Fibroblast of villous mesenchyme (primary cell): ENCODE results near the gene IL4. TPM values are rescaled to one million over a fixed set of nuclear protein-coding genes. Genes with fewer than 3 reads are reported as not detected.

ENCODE experiments used
- DNase-seq: peaks from one replicate; pipeline ENCODE4 v3.0.0-alpha.2; 2010; ENCODE audit warnings: low read depth
- H3K4me3 ChIP-seq: 2 replicates; pipeline ENCODE4 v1.5.1; 2011; ENCODE audit warnings: low read depth, mild to moderate bottlenecking, low read length
- total RNA-seq: library from RNA; depleted of rRNA; stranded (reverse); fragments of >200 nt; gene quantifications from 2 replicates; pipeline ENCODE4 v1.2.3, GENCODE V29; 2012
- TF ChIP-seq, protein P1 (sequence below): IDR thresholded peaks from 2 replicates; pipeline ENCODE4 v1.5.1; 2012; ENCODE audit warnings: low read depth, mild to moderate bottlenecking, low read length; ENCODE audit not compliant: insufficient read depth

The IL4 gene
- total RNA-seq, 1 donor: not detected

DNA sequence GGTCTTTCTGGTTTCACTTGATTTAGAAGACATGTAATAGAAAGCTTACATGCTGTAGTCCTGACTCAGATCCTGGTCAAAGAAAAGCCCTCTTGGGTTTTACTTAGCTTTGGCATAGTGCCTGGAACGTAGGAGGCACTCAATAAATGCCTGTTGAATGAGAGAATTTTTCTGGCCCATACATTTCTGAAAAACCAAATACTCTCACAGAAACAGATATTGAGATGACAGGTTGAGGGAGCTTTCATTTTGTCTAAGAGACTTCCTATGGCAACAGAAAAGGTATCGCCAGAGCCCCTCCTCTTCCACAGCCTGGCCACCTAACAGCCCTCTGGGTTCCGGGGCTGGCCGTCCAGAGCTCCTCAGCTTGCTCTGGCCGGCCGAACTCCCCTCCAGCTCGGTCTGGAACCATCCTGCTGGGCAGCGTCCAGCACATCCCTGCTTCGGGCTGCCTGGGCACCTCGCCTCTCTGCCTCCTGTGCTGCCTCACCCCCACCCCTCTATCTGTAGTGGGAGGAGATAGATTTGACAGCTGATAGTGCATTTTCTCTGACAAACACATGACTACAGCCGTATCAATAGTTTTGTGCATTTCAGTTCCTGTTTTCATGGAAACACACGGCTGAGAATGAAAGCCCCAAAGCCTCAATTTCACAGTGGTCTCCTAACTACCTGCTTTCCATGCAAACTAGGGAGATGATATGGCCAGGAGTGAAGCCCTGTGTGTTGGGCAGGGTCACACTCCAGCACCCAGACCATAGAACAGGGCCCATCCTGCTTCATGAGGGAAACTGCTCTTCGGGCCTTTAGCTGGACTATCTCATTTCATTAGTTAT lies 1.1 kb downstream of the IL4 start:
- no peak overlapping the region for H3K4me3 ChIP-seq
- DNase-seq: peak; percentile 90
- TF ChIP-seq, protein P1, sequence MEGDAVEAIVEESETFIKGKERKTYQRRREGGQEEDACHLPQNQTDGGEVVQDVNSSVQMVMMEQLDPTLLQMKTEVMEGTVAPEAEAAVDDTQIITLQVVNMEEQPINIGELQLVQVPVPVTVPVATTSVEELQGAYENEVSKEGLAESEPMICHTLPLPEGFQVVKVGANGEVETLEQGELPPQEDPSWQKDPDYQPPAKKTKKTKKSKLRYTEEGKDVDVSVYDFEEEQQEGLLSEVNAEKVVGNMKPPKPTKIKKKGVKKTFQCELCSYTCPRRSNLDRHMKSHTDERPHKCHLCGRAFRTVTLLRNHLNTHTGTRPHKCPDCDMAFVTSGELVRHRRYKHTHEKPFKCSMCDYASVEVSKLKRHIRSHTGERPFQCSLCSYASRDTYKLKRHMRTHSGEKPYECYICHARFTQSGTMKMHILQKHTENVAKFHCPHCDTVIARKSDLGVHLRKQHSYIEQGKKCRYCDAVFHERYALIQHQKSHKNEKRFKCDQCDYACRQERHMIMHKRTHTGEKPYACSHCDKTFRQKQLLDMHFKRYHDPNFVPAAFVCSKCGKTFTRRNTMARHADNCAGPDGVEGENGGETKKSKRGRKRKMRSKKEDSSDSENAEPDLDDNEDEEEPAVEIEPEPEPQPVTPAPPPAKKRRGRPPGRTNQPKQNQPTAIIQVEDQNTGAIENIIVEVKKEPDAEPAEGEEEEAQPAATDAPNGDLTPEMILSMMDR: no peak

DNA sequence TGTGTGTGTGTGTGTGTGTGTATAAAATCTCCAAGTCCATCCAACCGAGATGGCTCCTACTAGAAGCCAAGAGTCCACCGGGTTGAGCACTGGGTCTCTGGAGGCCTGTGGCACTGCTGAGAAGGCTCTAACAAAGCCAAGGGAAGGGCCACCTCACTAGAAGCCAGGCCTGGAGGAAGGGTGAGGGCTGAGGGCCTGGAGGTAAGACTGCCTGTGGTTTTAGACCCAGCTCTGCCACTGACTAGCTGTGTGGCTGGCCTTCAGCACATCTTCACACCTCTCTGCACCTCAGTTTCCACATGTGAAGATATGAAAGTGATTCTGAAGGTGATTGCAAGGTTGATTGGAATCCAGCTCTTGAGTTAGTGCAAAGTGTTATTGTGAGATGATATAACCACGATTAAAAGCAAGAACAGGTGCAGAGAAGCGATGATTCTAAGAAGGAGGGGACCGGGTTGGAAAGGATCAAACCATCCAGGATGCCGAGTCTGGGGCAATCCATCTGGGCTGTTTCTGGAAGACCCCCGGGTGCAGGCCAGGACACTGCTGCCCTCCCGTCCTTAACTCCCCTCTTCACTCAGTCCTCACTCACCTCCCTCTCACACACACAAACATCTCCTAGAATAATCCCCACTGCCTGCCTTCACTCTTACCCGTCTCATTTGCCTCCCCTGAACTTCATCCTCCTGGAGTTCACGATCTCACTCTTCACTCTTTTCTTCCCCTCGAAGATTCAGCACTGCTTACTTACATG lies 2.3 kb downstream of the IL4 start:
- TF ChIP-seq, protein P1: no peak
- DNase-seq: no peak
- H3K4me3 ChIP-seq: no peak overlapping the region

DNA sequence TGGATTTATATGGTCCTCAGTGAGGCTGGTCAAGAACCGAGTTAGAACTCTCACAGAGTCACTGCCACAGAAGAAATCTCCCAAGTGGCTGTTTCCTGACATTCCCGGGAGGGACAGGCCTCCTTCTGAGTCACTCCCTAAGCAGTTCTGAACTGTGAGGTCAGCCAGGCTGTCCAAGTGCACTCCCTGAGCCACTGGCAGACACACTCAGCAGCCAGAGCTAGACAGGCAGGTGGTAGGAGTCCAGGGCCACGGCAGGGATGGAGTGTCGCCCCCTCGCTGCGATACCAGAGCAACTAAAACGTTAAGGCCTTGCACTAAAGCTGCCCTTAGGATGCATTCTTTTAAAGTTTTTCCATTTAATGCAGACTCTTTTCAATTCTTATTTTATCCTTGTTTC lies 3.4 kb downstream of the IL4 start:
- TF ChIP-seq, protein P1: peak; percentile 55
- peak; percentile 83 for DNase-seq
- no peak overlapping the region for H3K4me3 ChIP-seq

DNA sequence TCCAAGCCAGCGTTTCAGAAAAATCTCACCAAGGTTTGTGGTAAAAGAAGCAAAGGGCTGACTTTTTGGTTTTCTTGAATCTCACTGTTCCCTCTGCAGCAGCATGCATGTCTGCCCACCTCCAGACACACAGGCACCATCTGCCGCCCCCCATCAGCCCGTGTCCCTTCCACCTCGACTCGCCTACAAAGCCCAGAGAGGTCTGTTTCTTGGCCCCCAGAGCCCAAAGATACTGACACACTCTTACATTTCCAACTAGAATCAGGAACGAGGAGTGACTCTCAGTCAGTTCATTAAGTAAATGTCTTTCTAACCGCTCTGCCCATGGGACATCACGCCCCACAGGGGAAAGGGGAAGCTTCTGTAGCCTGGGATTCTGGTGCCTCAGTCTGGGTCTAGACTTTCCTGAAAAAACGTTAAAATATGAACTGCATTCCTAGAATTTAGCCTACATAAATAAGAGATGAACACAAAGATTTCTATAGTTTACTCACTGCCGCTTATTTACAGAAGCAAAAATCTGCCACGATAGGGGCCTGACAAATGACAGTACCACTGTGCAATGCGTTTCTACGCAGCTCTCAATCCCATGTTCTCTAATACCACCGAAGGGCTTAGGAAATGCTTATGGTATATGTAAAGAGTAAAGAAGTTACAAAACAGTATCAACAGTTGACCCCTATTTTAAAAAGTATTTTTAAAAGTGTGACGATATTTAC lies 4.1 kb downstream of the IL4 start:
- DNase-seq: peak; percentile 16
- no peak overlapping the region for H3K4me3 ChIP-seq
- TF ChIP-seq, protein P1: no peak

DNA sequence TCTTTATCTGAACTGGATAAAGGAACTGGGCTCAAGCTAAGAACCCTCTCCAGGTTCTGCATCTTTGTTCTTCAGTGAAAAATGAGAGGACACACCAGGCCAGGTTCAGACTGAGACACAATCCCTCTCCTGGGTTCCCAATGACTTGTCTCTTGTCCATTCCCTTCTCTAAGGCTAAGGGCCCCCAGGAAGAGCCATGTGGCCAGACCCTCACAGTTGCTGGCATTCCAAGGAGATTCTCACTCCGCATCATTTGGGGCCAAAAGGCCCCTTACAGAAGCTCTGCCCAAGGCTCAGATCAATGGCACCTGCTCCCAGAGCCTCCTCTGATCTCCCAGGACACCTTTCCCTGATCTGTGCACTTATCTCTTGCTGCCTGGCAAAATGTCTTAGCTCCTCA lies 4.9 kb downstream of the IL4 start:
- TF ChIP-seq, protein P1: no peak
- DNase-seq: no peak

DNA sequence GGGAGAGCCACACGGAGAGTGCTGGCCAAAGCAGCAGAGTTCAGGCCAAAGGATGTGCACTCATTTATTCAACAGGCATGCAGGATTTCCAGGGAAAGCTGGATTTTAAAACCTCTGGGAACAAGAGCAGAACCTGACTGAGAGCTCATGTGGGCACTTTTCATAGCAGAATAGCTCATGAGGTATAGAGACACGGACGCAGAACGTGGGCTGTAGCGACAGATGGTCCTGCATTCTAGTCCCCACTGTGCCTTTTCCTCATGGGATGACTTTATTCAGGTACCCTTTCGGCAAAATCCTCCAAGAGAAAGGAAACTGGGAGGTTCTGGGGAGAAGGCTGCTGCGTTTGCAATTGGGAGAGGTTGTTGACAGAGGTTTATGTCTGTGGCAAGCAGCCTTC lies 5.4 kb downstream of the IL4 start:
- no peak overlapping the region for H3K4me3 ChIP-seq
- TF ChIP-seq, protein P1: no peak
- no peak for DNase-seq

More for the DNA sequence above, 4.9 kb downstream of the IL4 start:
- no peak overlapping the region for H3K4me3 ChIP-seq
